Measurements from ENCODE around the gene MN1.

The MN1 gene

DNA sequence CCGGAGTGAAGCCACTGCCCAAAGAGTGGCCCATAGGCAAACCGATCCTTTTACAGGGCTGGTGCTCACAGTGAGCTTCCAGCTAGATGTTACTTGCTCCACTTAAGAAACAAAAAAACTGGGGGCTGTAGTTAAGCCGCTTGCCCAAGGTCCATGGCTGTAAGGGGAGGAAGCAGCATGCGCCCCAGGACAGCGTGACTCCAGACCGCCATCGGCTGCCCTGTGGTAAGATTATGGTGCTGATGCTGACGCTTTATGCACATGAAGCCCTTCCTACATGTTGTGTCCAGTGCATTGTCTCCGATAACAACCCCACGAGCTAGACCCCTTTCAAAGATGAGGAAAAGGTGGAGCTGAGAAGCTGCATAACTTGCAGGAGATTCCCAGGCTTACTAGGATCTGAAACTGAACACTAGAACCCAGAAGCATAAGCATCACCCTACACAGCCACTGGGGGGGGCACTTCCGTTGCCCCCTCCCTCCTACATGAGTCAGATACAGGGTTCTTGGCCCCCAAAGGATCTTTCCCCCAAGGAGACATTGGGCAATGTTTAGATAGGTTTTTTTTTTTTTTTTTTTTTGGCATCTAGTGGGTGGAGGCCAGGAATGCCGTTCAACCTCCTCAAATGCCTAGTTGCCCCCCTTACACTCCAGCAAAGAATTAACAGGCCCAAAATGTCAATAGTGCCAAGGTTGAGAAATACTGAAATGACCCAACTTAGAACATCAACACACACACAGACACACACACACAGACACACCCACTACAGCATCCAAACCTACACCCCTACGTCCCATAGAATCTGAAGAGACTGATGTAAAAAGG lies 53.9 kb downstream of the MN1 start:
- Histone ChIP-seq H3K4me3 (replicated peaks; ENCODE audit: insufficient read depth, low read length) (no peak overlapping the region), H3K27me3 (ENCODE audit: insufficient read depth, poor library complexity, severe bottlenecking) (peaks cover 2% of the 10 kb centered on the region), H3K27ac (replicated peaks) (no peak overlapping the region)
- no peak for DNase-seq (ENCODE audit: low read depth in 1 of 2, low spot score in 1 of 2)
- TF ChIP-seq SPI1 (IDR thresholded peaks at IDR 0.05; ENCODE audit: borderline replicate concordance, low read depth): no peak
- TF ChIP-seq, protein P1, sequence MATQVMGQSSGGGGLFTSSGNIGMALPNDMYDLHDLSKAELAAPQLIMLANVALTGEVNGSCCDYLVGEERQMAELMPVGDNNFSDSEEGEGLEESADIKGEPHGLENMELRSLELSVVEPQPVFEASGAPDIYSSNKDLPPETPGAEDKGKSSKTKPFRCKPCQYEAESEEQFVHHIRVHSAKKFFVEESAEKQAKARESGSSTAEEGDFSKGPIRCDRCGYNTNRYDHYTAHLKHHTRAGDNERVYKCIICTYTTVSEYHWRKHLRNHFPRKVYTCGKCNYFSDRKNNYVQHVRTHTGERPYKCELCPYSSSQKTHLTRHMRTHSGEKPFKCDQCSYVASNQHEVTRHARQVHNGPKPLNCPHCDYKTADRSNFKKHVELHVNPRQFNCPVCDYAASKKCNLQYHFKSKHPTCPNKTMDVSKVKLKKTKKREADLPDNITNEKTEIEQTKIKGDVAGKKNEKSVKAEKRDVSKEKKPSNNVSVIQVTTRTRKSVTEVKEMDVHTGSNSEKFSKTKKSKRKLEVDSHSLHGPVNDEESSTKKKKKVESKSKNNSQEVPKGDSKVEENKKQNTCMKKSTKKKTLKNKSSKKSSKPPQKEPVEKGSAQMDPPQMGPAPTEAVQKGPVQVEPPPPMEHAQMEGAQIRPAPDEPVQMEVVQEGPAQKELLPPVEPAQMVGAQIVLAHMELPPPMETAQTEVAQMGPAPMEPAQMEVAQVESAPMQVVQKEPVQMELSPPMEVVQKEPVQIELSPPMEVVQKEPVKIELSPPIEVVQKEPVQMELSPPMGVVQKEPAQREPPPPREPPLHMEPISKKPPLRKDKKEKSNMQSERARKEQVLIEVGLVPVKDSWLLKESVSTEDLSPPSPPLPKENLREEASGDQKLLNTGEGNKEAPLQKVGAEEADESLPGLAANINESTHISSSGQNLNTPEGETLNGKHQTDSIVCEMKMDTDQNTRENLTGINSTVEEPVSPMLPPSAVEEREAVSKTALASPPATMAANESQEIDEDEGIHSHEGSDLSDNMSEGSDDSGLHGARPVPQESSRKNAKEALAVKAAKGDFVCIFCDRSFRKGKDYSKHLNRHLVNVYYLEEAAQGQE (IDR thresholded peaks at IDR 0.05; ENCODE audit: insufficient replicate concordance, low read depth): no peak
- no peak for TF ChIP-seq POLR2AphosphoS5 (IDR thresholded peaks at IDR 0.05; ENCODE audit: low read depth)
- TF ChIP-seq GABPA (IDR thresholded peaks at IDR 0.05; ENCODE audit: low read depth): no peak
- TF ChIP-seq, protein P2, sequence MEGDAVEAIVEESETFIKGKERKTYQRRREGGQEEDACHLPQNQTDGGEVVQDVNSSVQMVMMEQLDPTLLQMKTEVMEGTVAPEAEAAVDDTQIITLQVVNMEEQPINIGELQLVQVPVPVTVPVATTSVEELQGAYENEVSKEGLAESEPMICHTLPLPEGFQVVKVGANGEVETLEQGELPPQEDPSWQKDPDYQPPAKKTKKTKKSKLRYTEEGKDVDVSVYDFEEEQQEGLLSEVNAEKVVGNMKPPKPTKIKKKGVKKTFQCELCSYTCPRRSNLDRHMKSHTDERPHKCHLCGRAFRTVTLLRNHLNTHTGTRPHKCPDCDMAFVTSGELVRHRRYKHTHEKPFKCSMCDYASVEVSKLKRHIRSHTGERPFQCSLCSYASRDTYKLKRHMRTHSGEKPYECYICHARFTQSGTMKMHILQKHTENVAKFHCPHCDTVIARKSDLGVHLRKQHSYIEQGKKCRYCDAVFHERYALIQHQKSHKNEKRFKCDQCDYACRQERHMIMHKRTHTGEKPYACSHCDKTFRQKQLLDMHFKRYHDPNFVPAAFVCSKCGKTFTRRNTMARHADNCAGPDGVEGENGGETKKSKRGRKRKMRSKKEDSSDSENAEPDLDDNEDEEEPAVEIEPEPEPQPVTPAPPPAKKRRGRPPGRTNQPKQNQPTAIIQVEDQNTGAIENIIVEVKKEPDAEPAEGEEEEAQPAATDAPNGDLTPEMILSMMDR (IDR thresholded peaks at IDR 0.05; ENCODE audit: insufficient read depth, low read length): no peak

DNA sequence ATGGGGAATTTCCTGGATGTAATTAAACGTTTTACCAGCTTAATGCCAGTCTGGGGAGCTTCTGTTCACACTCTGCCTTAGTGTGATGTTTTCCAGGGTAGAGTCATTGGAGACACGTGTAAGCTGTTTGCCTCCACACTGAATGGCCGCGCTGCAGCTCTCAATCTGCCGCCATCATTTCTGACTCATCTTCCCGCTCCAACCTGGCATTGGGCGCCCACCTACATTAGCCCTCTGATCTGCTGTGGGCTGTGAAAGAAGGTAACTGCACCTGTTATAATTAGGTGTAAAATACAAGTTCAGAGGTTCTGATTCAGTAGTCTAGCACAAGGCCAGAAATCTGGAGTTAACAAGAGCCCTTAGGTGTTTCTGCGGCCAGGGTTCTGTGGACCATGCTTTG lies 54.6 kb downstream of the MN1 start:
- Histone ChIP-seq H3K27ac (replicated peaks) (no peak overlapping the region), H3K4me3 (replicated peaks; ENCODE audit: insufficient read depth, low read length) (no peak overlapping the region), H3K27me3 (ENCODE audit: insufficient read depth, poor library complexity, severe bottlenecking) (peaks cover 2% of the 10 kb centered on the region)
- DNase-seq (ENCODE audit: low read depth in 1 of 2, low spot score in 1 of 2): no peak
- TF ChIP-seq, protein P2 (IDR thresholded peaks at IDR 0.05; ENCODE audit: insufficient read depth, low read length): no peak
- TF ChIP-seq GABPA (IDR thresholded peaks at IDR 0.05; ENCODE audit: low read depth) (no peak), SPI1 (IDR thresholded peaks at IDR 0.05; ENCODE audit: borderline replicate concordance, low read depth) (no peak), POLR2AphosphoS5 (IDR thresholded peaks at IDR 0.05; ENCODE audit: low read depth) (no peak)
- TF ChIP-seq, protein P1 (IDR thresholded peaks at IDR 0.05; ENCODE audit: insufficient replicate concordance, low read depth): no peak

DNA sequence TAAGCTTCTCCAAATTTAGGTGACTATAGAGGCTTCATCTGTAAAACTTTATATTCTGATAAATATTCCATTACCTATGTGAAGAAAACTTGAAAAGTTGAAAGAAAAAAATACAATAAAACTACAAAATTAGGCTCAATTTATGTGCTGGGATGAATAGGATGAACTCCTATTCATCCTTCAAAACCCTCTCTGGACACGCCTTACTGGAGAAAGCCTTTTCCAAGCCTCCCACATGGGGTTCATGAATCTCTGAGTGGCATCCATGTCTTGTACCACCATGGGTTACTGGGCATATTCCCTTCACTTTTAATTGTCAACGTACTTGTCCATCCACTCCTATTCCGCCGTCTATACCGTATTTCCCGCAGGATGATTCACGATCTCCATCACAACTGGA lies 55.7 kb downstream of the MN1 start:
- Histone ChIP-seq H3K4me3 (replicated peaks; ENCODE audit: insufficient read depth, low read length) (no peak overlapping the region), H3K27ac (replicated peaks) (no peak overlapping the region), H3K27me3 (ENCODE audit: insufficient read depth, poor library complexity, severe bottlenecking) (peaks cover 2% of the 10 kb centered on the region)
- DNase-seq (ENCODE audit: low read depth in 1 of 2, low spot score in 1 of 2): no peak
- TF ChIP-seq, protein P2 (IDR thresholded peaks at IDR 0.05; ENCODE audit: insufficient read depth, low read length): no peak
- no peak for TF ChIP-seq POLR2AphosphoS5 (IDR thresholded peaks at IDR 0.05; ENCODE audit: low read depth)
- no peak for TF ChIP-seq SPI1 (IDR thresholded peaks at IDR 0.05; ENCODE audit: borderline replicate concordance, low read depth)
- TF ChIP-seq, protein P1 (IDR thresholded peaks at IDR 0.05; ENCODE audit: insufficient replicate concordance, low read depth): no peak
- TF ChIP-seq GABPA (IDR thresholded peaks at IDR 0.05; ENCODE audit: low read depth): no peak
